GM18951 (cell line): ENCODE measurements around the gene TBC1D3G.
"Not testable (repeated sequence)": the region's sequence is repeated elsewhere in the genome, so short reads cannot be mapped to it uniquely, and the experiment has no call there.

Experiments used
- in situ Hi-C: fragments of 300-500 bp; cut with MboI; formaldehyde crosslinking; loops from one replicate; pipeline ENCODE4 v1.12.0; 2022; ENCODE audit warnings: low sequenced_read_pairs, mixed read lengths, inconsistent platforms; ENCODE audit not compliant: unreplicated experiment

TBC1D3G gene

GRCh38 chr17:36323584-36323983, at the start of gene TBC1D3G:
TSS of gene TBC1D3G (plus strand) at chr17:36323884. CDS start at chr17:36325412, 1,528 bp downstream.
- in situ Hi-C loops, result not testable (repeated sequence)

GRCh38 chr17:36283256-36283655, 40.4 kb upstream of the TBC1D3G start:
- in situ Hi-C loops, result not testable (repeated sequence)

DNA sequence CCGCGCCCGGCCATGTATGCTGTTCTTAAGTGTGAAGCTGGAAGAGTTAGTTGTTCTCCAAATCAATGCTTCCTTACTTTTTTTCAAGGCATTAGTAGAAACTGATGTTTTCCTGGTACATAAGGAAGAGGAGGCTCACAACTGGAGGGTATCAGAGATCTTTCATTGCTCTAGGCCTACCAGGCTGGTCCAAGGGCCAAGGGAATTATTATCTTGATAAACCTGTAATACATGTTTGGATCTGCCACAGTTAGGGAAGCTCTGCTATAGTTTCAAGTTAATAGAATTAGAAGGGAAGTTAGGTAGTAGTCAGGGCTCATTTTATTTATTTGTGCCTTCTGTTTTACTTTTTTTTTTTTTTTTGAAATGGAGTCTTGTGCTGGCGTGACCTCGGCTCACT, 39.5 kb upstream of the TBC1D3G start:
- in situ Hi-C loops, result not testable (repeated sequence)

DNA sequence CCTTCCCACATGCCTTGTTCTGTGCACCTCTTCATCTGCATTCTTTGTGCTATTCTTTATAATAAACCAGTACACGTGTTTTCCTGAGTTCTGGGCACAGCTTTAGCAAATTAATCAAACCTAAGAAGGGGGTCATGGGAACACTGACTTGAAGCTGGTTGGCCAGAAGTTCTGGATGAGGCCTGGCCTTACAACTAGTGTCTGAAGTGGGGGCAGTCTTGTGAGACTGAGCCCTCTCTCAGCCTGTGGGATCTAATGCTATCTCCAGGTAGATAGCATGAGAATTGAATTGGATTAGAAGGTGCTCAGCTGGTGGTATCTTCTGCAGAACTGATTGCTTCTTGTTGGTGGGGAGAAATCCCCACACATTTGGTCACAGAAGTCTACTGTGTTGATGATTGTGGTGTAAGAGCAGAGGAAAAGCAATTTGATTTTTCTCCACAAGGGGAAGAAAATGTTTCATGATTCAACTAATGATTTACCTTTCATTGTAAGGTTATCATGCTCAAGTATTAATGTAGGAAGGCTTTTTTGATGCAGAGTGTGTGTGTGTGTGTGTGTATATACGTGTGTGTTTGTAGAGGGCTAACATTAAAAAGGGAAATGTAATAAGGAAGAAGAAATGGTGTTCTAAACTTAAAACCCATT, 33.6 kb upstream of the TBC1D3G start:
- in situ Hi-C loops, result not testable (repeated sequence)

DNA sequence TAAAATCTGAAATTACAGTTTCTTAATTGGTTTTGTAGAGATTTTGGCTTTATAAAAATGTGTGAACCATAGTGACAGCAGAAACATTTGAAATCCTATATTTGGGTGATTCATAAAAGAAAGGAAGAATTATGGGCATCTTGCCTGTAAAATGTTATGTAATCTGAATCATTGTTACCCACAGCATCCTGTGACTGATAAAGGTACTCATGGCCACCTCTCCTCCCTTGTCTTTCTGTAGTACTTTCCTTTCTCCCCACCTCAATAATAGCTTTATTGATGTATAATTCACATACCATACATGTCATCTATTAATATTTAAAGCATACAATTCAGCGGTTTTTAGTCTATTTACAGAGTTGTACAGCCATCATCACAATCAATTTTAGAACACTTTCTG, 28.5 kb upstream of the TBC1D3G start:
- in situ Hi-C loops, result not testable (repeated sequence)

DNA sequence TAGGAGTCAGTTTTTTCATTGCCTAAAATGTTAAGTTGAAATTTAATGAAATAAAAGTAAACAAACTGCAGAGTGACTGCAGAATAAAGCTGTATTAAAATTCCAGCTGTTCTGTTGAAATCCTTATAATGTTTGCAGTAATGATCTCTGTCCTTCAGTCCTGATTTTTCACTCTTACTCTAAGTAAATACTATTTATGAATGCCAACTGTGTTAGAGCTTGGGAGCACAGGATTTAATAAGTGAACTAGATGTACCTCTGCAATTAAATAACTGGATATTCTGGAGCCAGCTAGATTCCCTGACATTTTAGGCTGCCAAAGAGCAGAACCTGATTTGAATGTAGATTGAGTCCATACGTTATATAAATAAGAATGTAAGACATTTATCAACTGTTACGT, 7.9 kb upstream of the TBC1D3G start:
- in situ Hi-C loops, result not testable (repeated sequence)

DNA sequence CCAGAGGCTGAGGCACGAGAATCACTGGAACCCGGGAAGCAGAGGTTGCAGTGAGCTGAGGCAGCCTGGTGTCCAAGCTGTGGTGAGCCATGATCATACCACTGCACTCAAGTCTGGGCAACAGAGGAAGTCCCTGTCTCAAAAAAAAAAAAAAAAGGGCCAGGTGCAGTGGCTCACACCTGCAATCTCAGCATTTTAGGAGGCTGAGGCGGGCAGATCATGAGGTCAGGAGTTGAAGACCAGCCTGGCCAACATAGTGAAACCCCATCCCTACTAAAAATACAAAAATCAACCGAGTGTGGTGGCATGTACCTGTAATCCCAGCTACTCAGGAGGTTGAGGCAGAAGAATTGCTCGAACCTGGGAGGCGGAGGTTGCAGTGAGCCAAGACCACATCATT, 38.8 kb downstream of the TBC1D3G start:
- in situ Hi-C loops, result not testable (repeated sequence)

DNA sequence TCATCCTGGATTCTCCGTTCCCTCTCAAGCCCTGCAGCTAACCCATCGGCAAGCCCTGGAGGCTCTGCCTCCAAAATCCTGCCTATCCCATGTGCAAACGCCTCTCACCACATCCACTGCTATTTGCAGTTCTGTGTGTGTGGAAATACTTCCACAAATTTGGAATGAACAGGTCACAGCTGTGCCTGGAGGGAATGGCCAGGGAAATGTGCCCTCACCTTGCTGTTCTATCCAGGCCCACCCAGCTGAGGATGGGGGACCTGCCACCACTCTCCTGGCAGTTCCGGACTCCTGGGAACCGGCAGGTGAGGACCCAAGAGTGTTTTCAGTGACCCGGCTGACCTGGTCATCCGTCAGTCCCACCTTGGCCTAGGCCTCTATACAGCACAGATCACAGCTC, 52.3 kb downstream of the TBC1D3G start:
- in situ Hi-C loops, result not testable (repeated sequence)
